Mesendoderm (in vitro differentiated cells): ENCODE data around the gene PRPS1.
A peak's percentile ranks its signal among the peaks of the same experiment; 100 is the strongest.

Experiments
- DNase-seq: peaks from one replicate; pipeline ENCODE4 v3.0.0; 2013
- H2AK5ac ChIP-seq: 2 replicates; pipeline ENCODE4 v1.6.1; 2013; ENCODE audit warnings: low read length, inconsistent platforms
- H2BK120ac ChIP-seq: 2 replicates; pipeline ENCODE4 v1.6.1; 2013; ENCODE audit warnings: low read depth, mild to moderate bottlenecking, low read length, moderate library complexity, mixed read lengths
- H2BK15ac ChIP-seq: replicated peaks from 2 replicates; pipeline ENCODE4 v1.6.1; 2013; ENCODE audit warnings: low read depth, mild to moderate bottlenecking, moderate library complexity
- H2BK5ac ChIP-seq: 2 replicates; pipeline ENCODE4 v1.6.1; 2013; ENCODE audit warnings: low read length, inconsistent platforms
- H3K18ac ChIP-seq: 2 replicates; pipeline ENCODE4 v1.6.1; 2013; ENCODE audit warnings: mild to moderate bottlenecking, low read length, mixed read lengths
- H3K23ac ChIP-seq: one replicate; pipeline ENCODE4 v1.6.1; 2013; ENCODE audit warnings: low read length
- H3K27ac ChIP-seq: 2 replicates; pipeline ENCODE4 v1.5.1; 2013; ENCODE audit warnings: low read depth, mild to moderate bottlenecking, inconsistent platforms, low read length, moderate library complexity
- H3K27me3 ChIP-seq: 2 replicates; pipeline ENCODE4 v1.6.1; 2013; ENCODE audit warnings: low read length, control low read depth, mild to moderate bottlenecking, inconsistent platforms; ENCODE audit not compliant: insufficient read depth, poor library complexity
- H3K36me3 ChIP-seq: 2 replicates; pipeline ENCODE4 v1.6.1; 2013; ENCODE audit warnings: low read length, inconsistent platforms; ENCODE audit not compliant: control insufficient read depth, insufficient read depth
- H3K4ac ChIP-seq: one replicate; pipeline ENCODE4 v1.6.1; 2013; ENCODE audit warnings: low read depth, mild to moderate bottlenecking, low read length, moderate library complexity
- H3K4me1 ChIP-seq: 2 replicates; pipeline ENCODE4 v1.6.1; 2013; ENCODE audit warnings: low read depth, low read length, inconsistent platforms; ENCODE audit not compliant: control insufficient read depth
- H3K4me2 ChIP-seq: 2 replicates; pipeline ENCODE4 v1.6.1; 2013; ENCODE audit warnings: low read length
- H3K4me3 ChIP-seq: 2 replicates; pipeline ENCODE4 v1.5.1; 2013; ENCODE audit warnings: mild to moderate bottlenecking, low read length
- H3K56ac ChIP-seq: one replicate; pipeline ENCODE4 v1.6.1; 2013; ENCODE audit warnings: low read length
- H3K79me1 ChIP-seq: 2 replicates; pipeline ENCODE4 v1.6.1; 2013; ENCODE audit warnings: low read length, inconsistent platforms
- H3K79me2 ChIP-seq: 2 replicates; pipeline ENCODE4 v1.6.1; 2013; ENCODE audit warnings: mild to moderate bottlenecking, low read length; ENCODE audit not compliant: control insufficient read depth, insufficient read depth
- H3K9ac ChIP-seq: 2 replicates; pipeline ENCODE4 v1.6.1; 2013; ENCODE audit warnings: low read length, inconsistent platforms
- H4K5ac ChIP-seq: one replicate; pipeline ENCODE4 v1.6.1; 2013; ENCODE audit warnings: low read length
- H4K8ac ChIP-seq: one replicate; pipeline ENCODE4 v1.6.1; 2013; ENCODE audit warnings: low read depth, mild to moderate bottlenecking, control low read depth, low read length, moderate library complexity
- WGBS: extraction: QIAGEN DNeasy Blood & Tissue Kit; methylation state at CpG from one replicate; pipeline ENCODE4 v1.1.7; 2013; ENCODE audit warnings: low lambda C conversion rate, missing lambda C conversion rate; ENCODE audit not compliant: insufficient coverage; ENCODE audit errors: extremely low coverage; 5-methylcytosine and 5-hydroxymethylcytosine counted together

Gene PRPS1

DNA sequence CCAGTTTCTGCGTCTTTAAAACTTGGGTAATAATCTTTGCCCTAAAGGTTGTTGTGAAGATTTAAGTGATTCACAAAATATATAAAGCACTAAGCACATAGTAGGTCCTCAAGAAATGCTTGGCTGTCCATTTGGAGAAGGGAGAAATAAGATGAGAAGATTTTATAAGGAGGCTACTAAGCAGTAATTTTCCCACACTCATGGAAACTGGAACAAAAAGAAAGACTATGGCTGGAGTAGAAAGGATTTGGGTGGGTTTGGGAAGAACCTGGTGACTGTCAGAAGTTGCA, 47.0 kb downstream of the PRPS1 start:
- Histone ChIP-seq H3K4ac (no peak overlapping the region), H3K4me2 (no peak overlapping the region), H4K5ac (no peak overlapping the region), H3K9ac (no peak overlapping the region), H3K4me1 (peaks cover 1% of the 10 kb centered on the region), H2BK5ac (no peak overlapping the region), H3K36me3 (no peaks in the 10 kb centered on the region), H3K4me3 (no peak overlapping the region), H3K79me2 (no peaks in the 10 kb centered on the region), H2AK5ac (no peak overlapping the region), H3K23ac (no peak overlapping the region), H3K79me1 (no peaks in the 10 kb centered on the region), H3K27me3 (no peaks in the 10 kb centered on the region), H2BK120ac (no peak overlapping the region), H3K56ac (no peak overlapping the region), H4K8ac (no peak overlapping the region), H3K18ac (no peak overlapping the region), H3K27ac (no peak overlapping the region), H2BK15ac (no peak overlapping the region)
- no CpG with 5 or more reads among the region's 1 CpG for whole genome bisulfite sequencing
- no peak for DNase-seq

DNA sequence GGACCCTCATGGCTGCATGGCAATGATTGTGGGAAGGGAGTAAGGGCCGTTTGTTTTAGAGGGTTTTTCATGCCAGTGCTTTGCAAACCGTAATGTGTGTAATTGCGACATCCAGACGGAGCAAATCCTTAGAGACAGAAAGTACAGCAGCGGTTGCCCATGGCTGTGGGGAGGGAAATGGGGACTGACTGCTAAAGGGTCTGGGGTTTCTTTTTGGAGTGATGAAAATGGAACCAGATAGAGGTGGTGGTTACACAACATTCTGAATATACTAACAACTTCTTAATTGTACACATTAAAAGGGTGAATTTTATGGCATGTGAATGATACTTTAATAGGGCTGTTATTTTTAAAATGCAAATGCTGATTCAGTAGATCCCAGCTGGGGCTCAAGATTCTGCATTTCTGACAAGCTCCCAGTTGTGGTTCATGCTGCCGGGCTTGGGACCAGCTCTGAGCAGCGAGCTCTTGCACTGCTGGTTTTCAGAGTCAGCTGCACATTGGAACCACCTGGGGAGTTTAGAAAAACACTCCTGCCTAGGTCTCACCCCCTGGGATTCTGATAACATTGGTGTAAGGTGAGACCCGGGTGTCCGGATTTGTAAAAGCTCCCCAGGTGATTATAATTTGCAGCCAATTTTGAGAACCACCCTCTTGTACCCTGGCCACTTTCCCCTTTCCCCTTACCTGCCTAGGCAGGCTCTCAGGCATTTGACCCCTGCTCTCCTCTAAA, 47.7 kb downstream of the PRPS1 start:
- Histone ChIP-seq H3K18ac (no peak overlapping the region), H2AK5ac (no peak overlapping the region), H3K79me1 (no peaks in the 10 kb centered on the region), H3K9ac (peak overlapping the region; percentile 40), H3K4me2 (no peak overlapping the region), H3K79me2 (no peaks in the 10 kb centered on the region), H3K23ac (no peak overlapping the region), H4K8ac (no peak overlapping the region), H2BK5ac (no peak overlapping the region), H2BK120ac (no peak overlapping the region), H3K36me3 (no peaks in the 10 kb centered on the region), H3K56ac (peak overlapping the region; percentile 64), H4K5ac (no peak overlapping the region), H3K4me3 (no peak overlapping the region), H3K27ac (no peak overlapping the region), H3K4me1 (peaks cover 1% of the 10 kb centered on the region), H3K27me3 (no peaks in the 10 kb centered on the region), H2BK15ac (no peak overlapping the region), H3K4ac (no peak overlapping the region)
- WGBS: no CpG with 5 or more reads among the region's 9 CpGs
- DNase-seq: no peak

DNA sequence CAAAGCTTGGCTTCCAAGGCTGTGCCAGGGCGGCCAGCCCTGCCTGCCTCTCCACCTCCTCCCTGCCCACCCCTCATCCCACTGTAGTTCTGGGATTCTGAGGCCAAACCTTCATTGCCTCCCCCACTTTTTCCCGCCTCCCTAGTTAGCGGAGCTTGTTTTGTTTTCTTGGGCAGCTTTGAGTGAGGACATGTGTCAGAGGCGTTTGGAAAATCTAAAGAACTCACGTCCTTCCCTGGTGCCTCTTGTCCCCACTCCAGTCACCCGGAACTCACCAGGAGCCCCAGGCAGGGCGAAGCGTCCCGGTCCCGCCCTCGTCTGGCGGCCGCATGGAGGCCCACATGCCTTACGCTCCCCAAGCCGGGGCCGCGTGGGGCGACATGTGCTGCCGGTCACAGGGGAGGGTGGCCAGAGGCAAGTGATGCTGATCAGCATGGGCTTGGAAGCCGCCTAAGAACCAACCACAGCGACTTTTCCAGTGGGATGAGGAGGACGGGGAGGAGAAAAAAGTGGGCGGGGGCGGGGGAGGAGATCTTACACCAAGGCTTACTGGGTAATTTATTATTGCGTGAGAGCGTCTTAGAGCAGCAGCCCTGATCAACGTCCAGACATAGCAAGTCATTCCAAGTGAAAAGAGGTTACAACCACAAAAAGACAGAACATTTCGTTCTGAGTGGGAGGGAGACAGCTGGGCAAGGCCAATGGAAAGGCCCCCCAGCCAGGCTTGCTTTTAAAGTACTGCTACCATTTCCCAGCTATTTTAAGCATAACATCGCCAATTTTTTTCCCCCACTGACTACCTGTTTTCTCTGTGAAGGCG, 48.5 kb downstream of the PRPS1 start:
- Histone ChIP-seq H4K5ac (no peak overlapping the region), H2BK120ac (no peak overlapping the region), H3K23ac (no peak overlapping the region), H3K4me2 (peak overlapping the region; percentile 15), H3K79me1 (no peaks in the 10 kb centered on the region), H3K4me3 (no peak overlapping the region), H3K27me3 (no peaks in the 10 kb centered on the region), H3K4ac (no peak overlapping the region), H3K4me1 (peaks cover 1% of the 10 kb centered on the region), H3K27ac (no peak overlapping the region), H3K79me2 (no peaks in the 10 kb centered on the region), H3K18ac (no peak overlapping the region), H2AK5ac (no peak overlapping the region), H3K36me3 (no peaks in the 10 kb centered on the region), H4K8ac (no peak overlapping the region), H3K9ac (peak overlapping the region; percentile 40), H2BK5ac (no peak overlapping the region), H2BK15ac (no peak overlapping the region), H3K56ac (peak overlapping the region; percentile 64)
- no CpG with 5 or more reads among the region's 30 CpGs for WGBS
- DNase-seq: peak; percentile 59

DNA sequence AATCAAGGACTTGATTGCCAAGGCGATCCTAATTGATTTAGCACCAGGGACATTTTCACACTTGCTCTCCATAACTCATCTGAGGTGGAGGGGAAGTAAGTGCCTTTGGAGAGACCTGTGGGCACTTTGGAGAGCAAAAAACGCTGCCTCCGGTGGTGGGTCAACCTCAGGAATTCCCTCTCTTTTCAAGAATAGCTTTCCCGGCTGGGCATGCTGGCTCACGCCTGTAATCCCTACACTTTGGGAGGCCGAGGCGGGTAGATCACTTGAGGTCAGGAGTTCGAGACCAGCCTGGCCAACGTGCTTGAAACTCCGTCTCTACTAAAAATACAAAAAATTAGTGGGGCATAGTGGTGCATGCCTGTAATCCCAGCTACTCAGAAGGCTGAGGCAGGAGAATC, 49.2 kb downstream of the PRPS1 start:
- no peak overlapping the region for H2BK15ac ChIP-seq
- H3K4ac ChIP-seq: no peak overlapping the region
- H3K9ac ChIP-seq: no peak overlapping the region
- H2BK120ac ChIP-seq: no peak overlapping the region
- H3K23ac ChIP-seq: no peak overlapping the region
- no peaks in the 10 kb centered on the region for H3K27me3 ChIP-seq
- no peak overlapping the region for H3K18ac ChIP-seq
- H3K4me1 ChIP-seq: peaks cover 1% of the 10 kb centered on the region
- DNase-seq: peak; percentile 58
- no peak overlapping the region for H3K4me3 ChIP-seq
- no peak overlapping the region for H4K8ac ChIP-seq
- no peaks in the 10 kb centered on the region for H3K79me2 ChIP-seq
- H3K79me1 ChIP-seq: no peaks in the 10 kb centered on the region
- WGBS: no CpG with 5 or more reads among the region's 10 CpGs
- no peak overlapping the region for H2AK5ac ChIP-seq
- no peak overlapping the region for H2BK5ac ChIP-seq
- H4K5ac ChIP-seq: no peak overlapping the region
- H3K36me3 ChIP-seq: no peaks in the 10 kb centered on the region
- no peak overlapping the region for H3K56ac ChIP-seq
- no peak overlapping the region for H3K4me2 ChIP-seq
- no peak overlapping the region for H3K27ac ChIP-seq

DNA sequence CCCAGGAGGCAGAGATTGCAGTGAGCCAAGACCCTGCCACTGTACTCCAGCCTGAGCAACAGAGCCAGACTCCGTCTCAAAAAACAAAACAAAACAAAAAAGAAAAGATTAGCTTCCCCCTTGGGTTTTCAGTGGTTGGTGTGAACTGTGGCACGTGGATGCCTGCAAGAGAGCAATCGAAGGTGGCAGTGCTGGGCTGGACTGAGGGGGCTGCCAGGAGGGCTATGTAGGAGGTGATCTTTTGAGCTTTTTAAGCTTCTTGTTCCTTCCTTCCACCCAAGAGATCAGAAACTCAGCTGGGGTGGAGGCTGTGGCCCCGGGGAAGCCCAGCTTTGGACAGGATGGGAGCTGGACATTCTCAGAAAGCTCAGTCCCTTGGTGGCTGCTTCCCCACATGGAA, 49.6 kb downstream of the PRPS1 start:
- no peaks in the 10 kb centered on the region for H3K27me3 ChIP-seq
- H3K4me3 ChIP-seq: no peak overlapping the region
- no peak for DNase-seq
- no peak overlapping the region for H2BK15ac ChIP-seq
- no peak overlapping the region for H4K5ac ChIP-seq
- H3K36me3 ChIP-seq: no peaks in the 10 kb centered on the region
- no peak overlapping the region for H4K8ac ChIP-seq
- H3K27ac ChIP-seq: no peak overlapping the region
- no peak overlapping the region for H3K18ac ChIP-seq
- no peak overlapping the region for H3K23ac ChIP-seq
- H3K4me1 ChIP-seq: peaks cover 1% of the 10 kb centered on the region
- H3K79me2 ChIP-seq: no peaks in the 10 kb centered on the region
- no peak overlapping the region for H3K9ac ChIP-seq
- WGBS: no CpG with 5 or more reads among the region's 4 CpGs
- no peak overlapping the region for H2AK5ac ChIP-seq
- H3K56ac ChIP-seq: no peak overlapping the region
- H2BK5ac ChIP-seq: no peak overlapping the region
- no peak overlapping the region for H2BK120ac ChIP-seq
- no peak overlapping the region for H3K4me2 ChIP-seq
- no peaks in the 10 kb centered on the region for H3K79me1 ChIP-seq
- H3K4ac ChIP-seq: no peak overlapping the region
